RWPE2 (cell line): Measurements from ENCODE around the gene SLC6A3.
"Not testable (repeated sequence)": the region's sequence is repeated elsewhere in the genome, so short reads cannot be mapped to it uniquely, and the experiment has no call there.

Experiments used
- ATAC-seq: fragments of 200-7000 bp; cut with Tn5 transposase; 3 replicates; pipeline ENCODE4 v1.9.1; 2021; ENCODE audit warnings: low read depth
- DNase-seq: peaks from one replicate; pipeline ENCODE4 v3.0.0-alpha.2; 2020; ENCODE audit warnings: low spot score
- H3K27ac ChIP-seq: fragments of 450-650 bp; 2 replicates; pipeline ENCODE4 v1.5.1; 2017; ENCODE audit warnings: mild to moderate bottlenecking; ENCODE audit not compliant: poor library complexity, severe bottlenecking
- H3K27me3 ChIP-seq: fragments of 250-450 bp; sonication (Bioruptor Pico); 2 replicates; pipeline ENCODE4 v1.5.1; 2021; ENCODE audit warnings: mild to moderate bottlenecking, moderate library complexity; ENCODE audit not compliant: insufficient read depth, poor library complexity, severe bottlenecking
- H3K36me3 ChIP-seq: fragments of 250-450 bp; sonication (Bioruptor Pico); 2 replicates; pipeline ENCODE4 v1.5.1; 2020; ENCODE audit warnings: low read depth, mild to moderate bottlenecking, moderate library complexity
- H3K4me1 ChIP-seq: fragments of 250-450 bp; sonication (Bioruptor Pico); 2 replicates; pipeline ENCODE4 v1.5.1; 2021; ENCODE audit warnings: mild to moderate bottlenecking, moderate library complexity; ENCODE audit not compliant: insufficient read depth, poor library complexity, severe bottlenecking
- H3K4me3 ChIP-seq: fragments of 250-450 bp; sonication (Bioruptor Pico); 2 replicates; pipeline ENCODE4 v1.5.1; 2021; ENCODE audit warnings: mild to moderate bottlenecking, moderate library complexity; ENCODE audit not compliant: severe bottlenecking
- H3K9me3 ChIP-seq: fragments of 250-450 bp; sonication (Bioruptor Pico); 2 replicates; pipeline ENCODE4 v1.5.1; 2021; ENCODE audit warnings: mild to moderate bottlenecking, moderate library complexity; ENCODE audit not compliant: severe bottlenecking
- TF ChIP-seq, protein P1 (sequence below): fragments of 450-650 bp; IDR thresholded peaks from one replicate; pipeline ENCODE4 v1.5.1; 2017; ENCODE audit warnings: mild to moderate bottlenecking, moderate library complexity; ENCODE audit not compliant: poor library complexity, severe bottlenecking

Gene SLC6A3

DNA sequence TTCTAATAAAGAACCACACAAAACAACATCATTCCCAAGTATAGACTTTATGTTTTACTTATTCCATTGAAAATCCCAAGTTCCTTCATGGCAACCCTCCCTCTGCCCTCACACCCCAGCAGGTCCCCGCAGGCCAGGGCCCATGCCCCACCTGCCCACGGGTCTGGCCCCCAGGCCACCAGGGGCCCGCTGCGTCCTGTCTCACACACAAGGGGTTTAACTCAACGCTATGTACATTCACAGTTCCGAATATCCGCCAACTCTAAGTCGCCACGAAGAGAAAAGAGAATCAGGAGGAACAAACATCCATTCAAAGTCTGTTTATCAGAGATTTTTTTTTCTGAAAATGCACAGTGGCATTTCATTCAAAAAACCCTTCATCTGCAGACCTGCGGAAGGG lies 16.2 kb upstream of the SLC6A3 start:
- Histone ChIP-seq H3K36me3 (peaks cover 42% of the 10 kb centered on the region), H3K4me1 (no peaks in the 10 kb centered on the region), H3K27ac (no peak overlapping the region), H3K9me3 (peaks cover 14% of the 10 kb centered on the region), H3K27me3 (no peaks in the 10 kb centered on the region), H3K4me3 (no peak overlapping the region)
- no peak for ATAC-seq
- TF ChIP-seq, protein P1, sequence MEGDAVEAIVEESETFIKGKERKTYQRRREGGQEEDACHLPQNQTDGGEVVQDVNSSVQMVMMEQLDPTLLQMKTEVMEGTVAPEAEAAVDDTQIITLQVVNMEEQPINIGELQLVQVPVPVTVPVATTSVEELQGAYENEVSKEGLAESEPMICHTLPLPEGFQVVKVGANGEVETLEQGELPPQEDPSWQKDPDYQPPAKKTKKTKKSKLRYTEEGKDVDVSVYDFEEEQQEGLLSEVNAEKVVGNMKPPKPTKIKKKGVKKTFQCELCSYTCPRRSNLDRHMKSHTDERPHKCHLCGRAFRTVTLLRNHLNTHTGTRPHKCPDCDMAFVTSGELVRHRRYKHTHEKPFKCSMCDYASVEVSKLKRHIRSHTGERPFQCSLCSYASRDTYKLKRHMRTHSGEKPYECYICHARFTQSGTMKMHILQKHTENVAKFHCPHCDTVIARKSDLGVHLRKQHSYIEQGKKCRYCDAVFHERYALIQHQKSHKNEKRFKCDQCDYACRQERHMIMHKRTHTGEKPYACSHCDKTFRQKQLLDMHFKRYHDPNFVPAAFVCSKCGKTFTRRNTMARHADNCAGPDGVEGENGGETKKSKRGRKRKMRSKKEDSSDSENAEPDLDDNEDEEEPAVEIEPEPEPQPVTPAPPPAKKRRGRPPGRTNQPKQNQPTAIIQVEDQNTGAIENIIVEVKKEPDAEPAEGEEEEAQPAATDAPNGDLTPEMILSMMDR: no peak
- no peak for DNase-seq

DNA sequence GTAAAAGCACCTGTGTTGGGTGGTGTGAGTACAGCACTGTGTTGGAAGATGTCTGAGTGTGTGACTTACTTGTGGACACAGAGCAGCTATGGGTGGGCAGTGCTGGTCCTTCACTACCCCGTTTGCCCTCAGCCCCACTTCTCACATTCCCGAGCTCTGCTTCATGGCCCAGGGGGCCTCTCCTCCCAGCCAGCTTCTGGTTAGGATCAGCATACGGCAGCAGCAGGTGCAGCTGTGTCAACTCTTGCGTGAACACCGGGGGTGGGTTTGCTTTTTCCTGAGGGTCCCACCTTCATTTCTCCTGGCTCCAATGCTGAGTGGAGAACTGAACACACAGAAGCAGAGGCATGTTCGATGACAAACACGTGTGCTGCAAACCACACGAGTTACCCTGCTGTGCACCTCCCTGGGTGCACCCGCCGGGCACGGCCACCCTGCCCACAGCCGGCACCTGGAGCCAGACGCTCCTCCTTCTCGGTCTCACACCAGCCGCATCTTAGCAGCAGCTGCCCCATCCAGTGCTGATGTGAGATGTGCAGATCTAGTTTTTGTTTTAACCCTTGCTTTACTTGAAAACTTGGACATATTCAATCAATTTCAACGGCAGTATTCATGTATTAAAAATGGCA lies 14.9 kb upstream of the SLC6A3 start:
- no peak overlapping the region for H3K27ac ChIP-seq
- H3K4me1 ChIP-seq: no peaks in the 10 kb centered on the region
- TF ChIP-seq, protein P1: no peak
- peaks cover 32% of the 10 kb centered on the region for H3K36me3 ChIP-seq
- no peak overlapping the region for H3K4me3 ChIP-seq
- H3K27me3 ChIP-seq: no peaks in the 10 kb centered on the region
- H3K9me3 ChIP-seq: peaks cover 23% of the 10 kb centered on the region
- DNase-seq (no peak), ATAC-seq (peak; percentile 40)

DNA sequence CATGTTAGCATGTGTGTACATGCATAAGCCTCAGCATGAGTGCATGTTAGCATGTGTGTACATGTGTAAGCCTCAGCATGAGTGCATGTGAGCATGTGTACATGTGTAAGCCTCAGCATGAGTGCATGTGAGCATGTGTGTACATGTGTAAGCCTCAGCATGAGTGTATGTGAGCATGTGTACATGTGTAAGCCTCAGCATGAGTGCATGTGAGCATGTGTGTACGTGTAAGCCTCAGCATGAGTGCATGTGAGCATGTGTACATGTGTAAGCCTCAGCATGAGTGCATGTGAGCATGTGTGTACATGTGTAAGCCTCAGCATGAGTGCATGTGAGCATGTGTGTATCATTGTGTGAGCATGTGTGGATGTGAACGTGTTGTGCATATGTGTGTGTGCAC lies 14.2 kb upstream of the SLC6A3 start:
- ATAC-seq, H3K4me1 ChIP-seq, H3K27ac ChIP-seq, H3K27me3 ChIP-seq, H3K4me3 ChIP-seq, DNase-seq: not testable (repeated sequence)
- Histone ChIP-seq H3K9me3 (peaks cover 23% of the 10 kb centered on the region), H3K36me3 (peaks cover 30% of the 10 kb centered on the region)

DNA sequence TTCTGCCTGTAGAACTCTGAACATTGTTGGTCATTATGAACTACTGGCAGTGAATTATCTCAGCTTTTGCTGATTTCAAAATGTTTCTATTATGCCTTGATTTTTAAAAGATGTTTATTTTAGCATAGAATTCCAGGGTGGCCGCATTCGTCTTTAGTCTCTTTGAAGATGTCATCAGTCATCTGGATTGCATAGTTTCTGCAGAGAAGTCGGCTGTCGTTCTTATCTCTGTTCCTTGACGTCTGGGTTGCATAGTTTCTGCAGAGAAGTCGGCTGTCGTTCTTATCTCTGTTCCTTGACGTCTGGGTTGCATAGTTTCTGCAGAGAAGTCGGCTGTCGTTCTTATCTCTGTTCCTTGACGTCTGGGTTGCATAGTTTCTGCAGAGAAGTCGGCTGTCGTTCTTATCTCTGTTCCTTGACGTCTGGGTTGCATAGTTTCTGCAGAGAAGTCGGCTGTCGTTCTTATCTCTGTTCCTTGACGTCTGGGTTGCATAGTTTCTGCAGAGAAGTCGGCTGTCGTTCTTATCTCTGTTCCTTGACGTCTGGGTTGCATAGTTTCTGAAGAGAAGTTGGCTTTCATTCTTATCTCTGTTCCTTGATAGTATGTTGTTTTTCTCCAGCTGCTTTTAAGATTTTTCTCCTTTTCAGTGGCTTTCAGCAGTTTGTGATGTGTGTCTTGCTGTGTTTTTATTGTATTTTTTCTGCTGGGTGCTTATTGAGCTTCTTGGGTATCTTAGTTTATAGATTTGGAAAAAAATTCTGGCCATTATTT lies 11.1 kb upstream of the SLC6A3 start:
- not testable (repeated sequence) for H3K4me1 ChIP-seq, H3K4me3 ChIP-seq, H3K36me3 ChIP-seq, ATAC-seq, DNase-seq, H3K27ac ChIP-seq
- peaks cover 20% of the 10 kb centered on the region for H3K27me3 ChIP-seq
- peaks cover 31% of the 10 kb centered on the region for H3K9me3 ChIP-seq

DNA sequence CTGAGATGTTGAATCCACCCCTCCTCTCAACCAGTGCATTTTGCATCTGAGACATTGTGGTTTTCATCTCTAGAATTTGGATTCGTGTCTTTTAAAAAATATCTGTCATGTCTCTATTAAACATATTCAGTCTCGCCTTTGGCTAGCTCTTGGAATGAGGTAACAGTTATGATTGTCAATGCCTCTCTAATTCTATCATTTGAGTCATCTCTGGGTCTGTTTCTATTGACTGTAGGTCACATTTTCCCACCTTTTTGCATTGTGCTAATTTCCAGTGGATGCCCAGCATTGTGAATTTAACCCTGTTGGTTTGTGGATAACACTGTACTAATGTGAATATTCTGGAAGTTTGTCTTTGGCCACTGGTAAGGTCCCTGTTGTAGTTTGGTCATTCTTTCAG lies 8.4 kb upstream of the SLC6A3 start:
- H3K36me3 ChIP-seq: no peaks in the 10 kb centered on the region
- peaks cover 43% of the 10 kb centered on the region for H3K27me3 ChIP-seq
- no peaks in the 10 kb centered on the region for H3K4me1 ChIP-seq
- DNase-seq (no peak), ATAC-seq (no peak)
- H3K9me3 ChIP-seq: peaks cover 31% of the 10 kb centered on the region
- no peak overlapping the region for H3K4me3 ChIP-seq
- no peak overlapping the region for H3K27ac ChIP-seq
- TF ChIP-seq, protein P1: no peak
